ENCODE results near the gene XPNPEP1. TPM values are rescaled to one million over a fixed set of nuclear protein-coding genes. Genes with fewer than 3 reads are reported as not detected.

Gene XPNPEP1
- total RNA-seq, 2 donors from 2014 or later: 41.2 to 45.2 TPM

DNA sequence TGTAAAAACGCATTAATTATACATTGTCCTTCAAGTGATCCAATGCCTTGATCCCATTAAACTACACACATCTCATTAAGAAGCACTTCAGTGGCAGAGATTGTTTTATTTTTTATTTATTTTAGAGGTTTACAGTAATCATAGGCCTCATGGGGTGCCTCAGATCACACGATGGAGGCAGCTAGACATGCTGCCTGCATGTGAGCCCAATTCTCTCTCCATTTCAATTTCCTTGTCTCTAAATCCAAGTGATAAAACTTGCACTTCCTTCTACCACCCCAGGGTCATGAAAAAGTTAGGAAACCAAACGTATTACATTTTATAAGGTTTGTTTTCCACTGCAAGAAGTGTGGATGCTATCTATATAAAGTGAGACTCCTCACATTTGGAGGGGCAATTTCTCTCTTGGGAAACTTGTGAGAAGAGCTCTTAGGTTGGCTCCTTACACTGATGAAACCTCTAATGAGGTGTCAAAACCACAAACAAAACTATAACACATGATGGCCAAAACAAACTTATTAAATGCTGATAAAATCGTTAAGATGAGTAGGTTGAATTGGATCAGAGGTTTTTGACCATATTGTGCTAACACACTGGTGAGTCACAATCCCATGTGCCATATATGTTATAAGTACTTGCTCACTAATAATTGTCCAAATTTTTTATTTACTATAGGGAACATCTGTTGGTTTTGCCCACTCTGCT, 22.3 kb upstream of the XPNPEP1 start:
- H3K4me1 ChIP-seq: no peaks in the 10 kb centered on the region
- DNase-seq (ENCODE audit: low spot score): no peak
- H3K4me3 ChIP-seq: no peak overlapping the region

DNA sequence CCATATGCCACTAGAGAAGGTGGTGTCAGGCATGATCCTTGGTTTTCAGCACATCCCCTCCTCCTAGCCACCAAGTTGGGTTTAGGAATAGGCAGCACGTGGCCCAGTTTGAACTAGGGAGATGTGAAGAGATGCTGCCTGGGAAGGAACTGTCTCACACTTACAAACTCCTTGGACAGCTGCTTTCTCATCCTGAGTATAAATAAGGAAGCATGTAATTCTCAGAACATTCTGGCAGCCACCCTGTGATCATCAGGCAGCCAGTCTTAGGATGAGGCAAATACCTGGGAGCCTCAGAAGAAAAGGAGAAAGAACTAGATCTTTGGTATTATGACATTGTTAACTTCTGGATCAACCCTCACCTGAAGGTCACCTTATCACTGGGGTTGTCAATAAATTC, 21.3 kb upstream of the XPNPEP1 start:
- H3K27ac ChIP-seq: no peak overlapping the region
- H3K27me3 ChIP-seq: no peaks in the 10 kb centered on the region
- H3K4me1 ChIP-seq: no peaks in the 10 kb centered on the region
- H3K36me3 ChIP-seq: no peaks in the 10 kb centered on the region
- H3K9me3 ChIP-seq: no peaks in the 10 kb centered on the region
- TF ChIP-seq, protein P1, sequence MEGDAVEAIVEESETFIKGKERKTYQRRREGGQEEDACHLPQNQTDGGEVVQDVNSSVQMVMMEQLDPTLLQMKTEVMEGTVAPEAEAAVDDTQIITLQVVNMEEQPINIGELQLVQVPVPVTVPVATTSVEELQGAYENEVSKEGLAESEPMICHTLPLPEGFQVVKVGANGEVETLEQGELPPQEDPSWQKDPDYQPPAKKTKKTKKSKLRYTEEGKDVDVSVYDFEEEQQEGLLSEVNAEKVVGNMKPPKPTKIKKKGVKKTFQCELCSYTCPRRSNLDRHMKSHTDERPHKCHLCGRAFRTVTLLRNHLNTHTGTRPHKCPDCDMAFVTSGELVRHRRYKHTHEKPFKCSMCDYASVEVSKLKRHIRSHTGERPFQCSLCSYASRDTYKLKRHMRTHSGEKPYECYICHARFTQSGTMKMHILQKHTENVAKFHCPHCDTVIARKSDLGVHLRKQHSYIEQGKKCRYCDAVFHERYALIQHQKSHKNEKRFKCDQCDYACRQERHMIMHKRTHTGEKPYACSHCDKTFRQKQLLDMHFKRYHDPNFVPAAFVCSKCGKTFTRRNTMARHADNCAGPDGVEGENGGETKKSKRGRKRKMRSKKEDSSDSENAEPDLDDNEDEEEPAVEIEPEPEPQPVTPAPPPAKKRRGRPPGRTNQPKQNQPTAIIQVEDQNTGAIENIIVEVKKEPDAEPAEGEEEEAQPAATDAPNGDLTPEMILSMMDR (IDR thresholded peaks at IDR 0.05): no peak
- H3K4me3 ChIP-seq: no peak overlapping the region
- DNase-seq (ENCODE audit: low spot score): no peak

More for the DNA sequence above, 22.3 kb upstream of the XPNPEP1 start:
- no peaks in the 10 kb centered on the region for H3K9me3 ChIP-seq
- no peaks in the 10 kb centered on the region for H3K36me3 ChIP-seq
- no peaks in the 10 kb centered on the region for H3K27me3 ChIP-seq
- H3K27ac ChIP-seq: no peak overlapping the region
- TF ChIP-seq, protein P1 (IDR thresholded peaks at IDR 0.05): no peak

GRCh38 chr10:109941236-109941862, 18.0 kb upstream of the XPNPEP1 start:
- no peaks in the 10 kb centered on the region for H3K4me1 ChIP-seq
- H3K36me3 ChIP-seq: no peaks in the 10 kb centered on the region
- no peak for DNase-seq (ENCODE audit: low spot score)
- no peak overlapping the region for H3K4me3 ChIP-seq
- H3K9me3 ChIP-seq: no peaks in the 10 kb centered on the region
- no peaks in the 10 kb centered on the region for H3K27me3 ChIP-seq
- TF ChIP-seq, protein P1 (IDR thresholded peaks at IDR 0.05): no peak
- H3K27ac ChIP-seq: no peak overlapping the region

DNA sequence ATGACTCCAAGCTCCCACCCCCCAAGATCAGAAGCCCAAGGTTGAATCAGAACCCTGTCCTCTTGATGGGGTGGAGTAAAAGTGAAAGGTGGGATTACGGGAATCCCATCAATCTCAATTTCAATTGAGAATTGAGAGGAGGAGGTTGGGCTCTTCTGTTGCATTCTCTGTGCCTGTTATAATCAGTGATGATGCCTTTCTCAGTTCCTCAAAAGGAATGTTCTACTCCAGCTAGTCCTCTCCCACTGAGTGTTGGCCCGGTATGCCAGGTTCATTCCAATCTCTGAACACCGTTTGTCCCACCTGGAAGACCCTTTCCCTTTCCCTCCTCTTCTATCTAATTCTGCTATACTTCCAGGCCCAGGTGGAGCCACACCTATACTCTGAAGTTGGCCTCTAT, 17.2 kb upstream of the XPNPEP1 start:
- H3K27me3 ChIP-seq: no peaks in the 10 kb centered on the region
- H3K4me1 ChIP-seq: peaks cover 0 to 4% of the 10 kb centered on the region in 2 donors
- H3K9me3 ChIP-seq: no peaks in the 10 kb centered on the region
- H3K27ac ChIP-seq: no peak overlapping the region
- TF ChIP-seq, protein P1 (IDR thresholded peaks at IDR 0.05): no peak
- H3K4me3 ChIP-seq: no peak overlapping the region
- no peaks in the 10 kb centered on the region for H3K36me3 ChIP-seq
- DNase-seq (ENCODE audit: low spot score): no peak

DNA sequence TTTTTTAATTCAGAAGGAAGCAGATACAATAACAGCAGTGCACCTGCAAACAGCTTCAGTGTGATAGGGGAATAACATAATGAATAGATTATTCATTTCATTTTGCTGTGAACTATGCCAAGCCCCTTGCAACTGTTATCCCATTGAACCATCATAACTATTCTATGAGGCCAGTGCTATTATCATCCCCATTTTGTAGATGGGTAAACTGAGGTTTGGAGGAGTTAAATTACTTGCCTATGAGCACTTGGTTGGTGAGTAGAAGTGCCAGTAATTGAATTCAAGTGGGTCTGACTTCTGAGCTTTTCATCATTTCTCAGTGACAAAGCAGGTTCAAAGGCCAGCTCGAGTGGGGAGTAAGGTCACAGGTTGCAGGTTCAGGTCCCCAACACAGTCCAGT, 16.8 kb upstream of the XPNPEP1 start:
- Histone ChIP-seq H3K27me3 (no peaks in the 10 kb centered on the region), H3K36me3 (no peaks in the 10 kb centered on the region), H3K4me1 (peaks cover 0 to 8% of the 10 kb centered on the region in 2 donors), H3K9me3 (no peaks in the 10 kb centered on the region), H3K27ac (no peak overlapping the region), H3K4me3 (no peak overlapping the region)
- TF ChIP-seq, protein P1 (IDR thresholded peaks at IDR 0.05): no peak
- no peak for DNase-seq (ENCODE audit: low spot score)

Measured in right atrium auricular region (tissue), 2 donors.